ENCODE results near the gene MLPH. TPM values are rescaled to one million over a fixed set of nuclear protein-coding genes. Genes with fewer than 3 reads are reported as not detected.

Gene MLPH
- total RNA-seq, 1 donor from 2014 or later: not detected

- Mint-ChIP-seq H3K4me3 (no peak overlapping the region), H3K27ac (ENCODE audit: unreplicated experiment) (no peak overlapping the region)
- no peak for TF ChIP-seq CTCF (conservative IDR thresholded peaks at IDR 0.05)
These were observed 80.4 kb downstream of the MLPH start for GRCh38 chr2:237567276-237568029.

GRCh38 chr2:237568121-237568660 is 81.1 kb downstream of the MLPH start:
- no peaks in the 10 kb centered on the region for H3K36me3 Mint-ChIP-seq (ENCODE audit: low read depth)
- peaks cover under 1% of the 10 kb centered on the region for H3K27me3 Mint-ChIP-seq (ENCODE audit: low read depth)
- H3K9me3 Mint-ChIP-seq: peaks cover 4% of the 10 kb centered on the region
- DNase-seq (ENCODE audit: low read depth, low spot score): no peak
- no peak for TF ChIP-seq CTCF (conservative IDR thresholded peaks at IDR 0.05)
- H3K4me1 Mint-ChIP-seq: peaks cover 11% of the 10 kb centered on the region
- no peak overlapping the region for H3K4me3 Mint-ChIP-seq
- H3K27ac Mint-ChIP-seq (ENCODE audit: unreplicated experiment): no peak overlapping the region

More at GRCh38 chr2:237567276-237568029, 80.4 kb downstream of the MLPH start:
- Mint-ChIP-seq H3K36me3 (ENCODE audit: low read depth) (no peaks in the 10 kb centered on the region), H3K4me1 (peaks cover 9% of the 10 kb centered on the region), H3K9me3 (peaks cover 4% of the 10 kb centered on the region), H3K27me3 (ENCODE audit: low read depth) (peaks cover 3% of the 10 kb centered on the region)
- DNase-seq (ENCODE audit: low read depth, low spot score): no peak

GRCh38 chr2:237569041-237569440 is 82.0 kb downstream of the MLPH start:
- peaks cover 14% of the 10 kb centered on the region for H3K4me1 Mint-ChIP-seq
- DNase-seq (ENCODE audit: low read depth, low spot score): no peak
- H3K36me3 Mint-ChIP-seq (ENCODE audit: low read depth): no peaks in the 10 kb centered on the region
- H3K9me3 Mint-ChIP-seq: peaks cover 4% of the 10 kb centered on the region
- no peak overlapping the region for H3K27ac Mint-ChIP-seq (ENCODE audit: unreplicated experiment)
- TF ChIP-seq CTCF (conservative IDR thresholded peaks at IDR 0.05): no peak
- H3K4me3 Mint-ChIP-seq: no peak overlapping the region
- H3K27me3 Mint-ChIP-seq (ENCODE audit: low read depth): no peaks in the 10 kb centered on the region

GRCh38 chr2:237569896-237570295 is 82.8 kb downstream of the MLPH start:
- peaks cover 4% of the 10 kb centered on the region for H3K9me3 Mint-ChIP-seq
- no peaks in the 10 kb centered on the region for H3K36me3 Mint-ChIP-seq (ENCODE audit: low read depth)

GRCh38 chr2:237570776-237571335 is 83.8 kb downstream of the MLPH start:
- no peak for TF ChIP-seq CTCF (conservative IDR thresholded peaks at IDR 0.05)
- peaks cover 14% of the 10 kb centered on the region for H3K4me1 Mint-ChIP-seq
- H3K36me3 Mint-ChIP-seq (ENCODE audit: low read depth): no peaks in the 10 kb centered on the region
- H3K4me3 Mint-ChIP-seq: no peak overlapping the region
- no peaks in the 10 kb centered on the region for H3K27me3 Mint-ChIP-seq (ENCODE audit: low read depth)
- H3K27ac Mint-ChIP-seq (ENCODE audit: unreplicated experiment): no peak overlapping the region
- H3K9me3 Mint-ChIP-seq: peaks cover 4% of the 10 kb centered on the region
- DNase-seq (ENCODE audit: low read depth, low spot score): no peak

More at GRCh38 chr2:237569896-237570295, 82.8 kb downstream of the MLPH start:
- H3K4me3 Mint-ChIP-seq: no peak overlapping the region
- H3K27ac Mint-ChIP-seq (ENCODE audit: unreplicated experiment): no peak overlapping the region
- peaks cover 14% of the 10 kb centered on the region for H3K4me1 Mint-ChIP-seq
- DNase-seq (ENCODE audit: low read depth, low spot score): no peak
- no peak for TF ChIP-seq CTCF (conservative IDR thresholded peaks at IDR 0.05)
- no peaks in the 10 kb centered on the region for H3K27me3 Mint-ChIP-seq (ENCODE audit: low read depth)
